GM13976 (cell line): ENCODE measurements around the gene CCDC27.
A peak's percentile ranks its signal among the peaks of the same experiment; 100 is the strongest.
"Not testable (repeated sequence)": the region's sequence is repeated elsewhere in the genome, so short reads cannot be mapped to it uniquely, and the experiment has no call there.

ENCODE experiments used
- DNase-seq: peaks from one replicate; pipeline ENCODE4 v3.0.0; 2012; ENCODE audit warnings: low spot score
- CTCF ChIP-seq: IDR thresholded peaks from 2 replicates; pipeline ENCODE4 v1.5.1; 2012; ENCODE audit warnings: borderline replicate concordance, mild to moderate bottlenecking; ENCODE audit not compliant: insufficient read depth; ENCODE audit errors: extremely low read depth, missing control alignments, control extremely low read depth
- in situ Hi-C: fragments of 300-500 bp; cut with MboI; formaldehyde crosslinking; loops from one replicate; pipeline ENCODE4 v1.12.0; 2022; ENCODE audit warnings: low sequenced_read_pairs, mixed read lengths, inconsistent platforms; ENCODE audit not compliant: unreplicated experiment

Gene CCDC27

GRCh38 chr1:3745590-3746381, 6.5 kb upstream of the CCDC27 start:
- no peak for DNase-seq
- TF ChIP-seq CTCF = no peak
- in situ Hi-C loops = no loop called here

- in situ Hi-C loops = no loop called here
- DNase-seq = no peak
- no peak for TF ChIP-seq CTCF
These were observed 5.8 kb upstream of the CCDC27 start for GRCh38 chr1:3746389-3746829.

- in situ Hi-C loops = no loop called here
- peak; percentile 99 for DNase-seq
- no peak for TF ChIP-seq CTCF
These were observed 5.3 kb upstream of the CCDC27 start for GRCh38 chr1:3746830-3747521.

- in situ Hi-C loops = no loop called here
- DNase-seq = no peak
- no peak for TF ChIP-seq CTCF
These were observed 4.8 kb upstream of the CCDC27 start for GRCh38 chr1:3747522-3747848.

GRCh38 chr1:3747903-3748302, 4.3 kb upstream of the CCDC27 start:
- no peak for DNase-seq
- in situ Hi-C loops = no loop called here

GRCh38 chr1:3748316-3748900, 3.8 kb upstream of the CCDC27 start:
- DNase-seq, in situ Hi-C loops: not testable (repeated sequence)

More at GRCh38 chr1:3747903-3748302, 4.3 kb upstream of the CCDC27 start:
- no peak for TF ChIP-seq CTCF

- no peak for TF ChIP-seq CTCF
- no peak for DNase-seq
- in situ Hi-C loops = no loop called here
These were observed 2.7 kb upstream of the CCDC27 start for GRCh38 chr1:3749512-3749911.
